ENCODE results near the gene SUV39H1. TPM values are rescaled to one million over a fixed set of nuclear protein-coding genes. Genes with fewer than 3 reads are reported as not detected.

The SUV39H1 gene
- total and polyA plus RNA-seq, 4 donors = 3.2 to 5.8 (median 3.7) TPM

DNA sequence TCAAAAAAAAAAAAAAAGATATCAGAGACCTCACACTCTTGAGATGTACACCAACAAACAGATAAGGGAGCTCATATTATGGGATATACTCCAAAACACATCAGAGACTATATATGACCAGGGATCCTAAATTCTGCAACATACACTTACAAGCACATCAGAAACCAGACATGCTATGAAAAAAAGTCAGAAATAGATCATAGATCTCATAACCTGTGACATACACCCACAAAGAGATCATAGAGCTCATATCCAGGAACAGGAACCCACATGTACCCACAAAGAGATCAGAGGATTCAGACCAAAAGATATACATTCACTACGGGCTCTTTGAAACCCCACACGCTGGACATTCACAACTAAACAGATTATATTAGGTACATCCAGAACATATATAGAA is 30.1 kb downstream of the SUV39H1 start:
- Histone ChIP-seq H3K27ac (ENCODE audit: low read depth in 1 of 2, low read length in 2 of 2) (no peak overlapping the region), H3K9ac (ENCODE audit: low read depth in 1 of 2, low read length in 2 of 2) (no peak overlapping the region), H3K9me3 (ENCODE audit: control insufficient read depth in 4 of 4, low read length in 3 of 4) (peaks cover 0 to 2% (median 0%) of the 10 kb centered on the region in 4 donors), H3K36me3 (ENCODE audit: control insufficient read depth in 4 of 4, insufficient read depth in 3 of 4, low read depth in 1 of 4, low read length in 3 of 4) (no peaks in the 10 kb centered on the region), H3K4me3 (ENCODE audit: low read depth in 1 of 3, low read length in 3 of 3) (no peak overlapping the region), H3K27me3 (ENCODE audit: control insufficient read depth in 4 of 4, insufficient read depth in 4 of 4, low read length in 3 of 4) (no peaks in the 10 kb centered on the region), H3K4me1 (ENCODE audit: control insufficient read depth in 4 of 4, insufficient read depth in 4 of 4, low read length in 3 of 4) (no peaks in the 10 kb centered on the region)
- 96% methylated on average over 2 of the region's 2 CpGs for WGBS
- DNase-seq (ENCODE audit: low spot score) = no peak
- TF ChIP-seq NR2F2 (IDR thresholded peaks at IDR 0.05) (no peak), TAF1 (conservative IDR thresholded peaks at IDR 0.05) (no peak), HNF4A (conservative IDR thresholded peaks at IDR 0.05) (no peak), JUND (IDR thresholded peaks at IDR 0.05) (no peak)
- TF ChIP-seq, protein P1, sequence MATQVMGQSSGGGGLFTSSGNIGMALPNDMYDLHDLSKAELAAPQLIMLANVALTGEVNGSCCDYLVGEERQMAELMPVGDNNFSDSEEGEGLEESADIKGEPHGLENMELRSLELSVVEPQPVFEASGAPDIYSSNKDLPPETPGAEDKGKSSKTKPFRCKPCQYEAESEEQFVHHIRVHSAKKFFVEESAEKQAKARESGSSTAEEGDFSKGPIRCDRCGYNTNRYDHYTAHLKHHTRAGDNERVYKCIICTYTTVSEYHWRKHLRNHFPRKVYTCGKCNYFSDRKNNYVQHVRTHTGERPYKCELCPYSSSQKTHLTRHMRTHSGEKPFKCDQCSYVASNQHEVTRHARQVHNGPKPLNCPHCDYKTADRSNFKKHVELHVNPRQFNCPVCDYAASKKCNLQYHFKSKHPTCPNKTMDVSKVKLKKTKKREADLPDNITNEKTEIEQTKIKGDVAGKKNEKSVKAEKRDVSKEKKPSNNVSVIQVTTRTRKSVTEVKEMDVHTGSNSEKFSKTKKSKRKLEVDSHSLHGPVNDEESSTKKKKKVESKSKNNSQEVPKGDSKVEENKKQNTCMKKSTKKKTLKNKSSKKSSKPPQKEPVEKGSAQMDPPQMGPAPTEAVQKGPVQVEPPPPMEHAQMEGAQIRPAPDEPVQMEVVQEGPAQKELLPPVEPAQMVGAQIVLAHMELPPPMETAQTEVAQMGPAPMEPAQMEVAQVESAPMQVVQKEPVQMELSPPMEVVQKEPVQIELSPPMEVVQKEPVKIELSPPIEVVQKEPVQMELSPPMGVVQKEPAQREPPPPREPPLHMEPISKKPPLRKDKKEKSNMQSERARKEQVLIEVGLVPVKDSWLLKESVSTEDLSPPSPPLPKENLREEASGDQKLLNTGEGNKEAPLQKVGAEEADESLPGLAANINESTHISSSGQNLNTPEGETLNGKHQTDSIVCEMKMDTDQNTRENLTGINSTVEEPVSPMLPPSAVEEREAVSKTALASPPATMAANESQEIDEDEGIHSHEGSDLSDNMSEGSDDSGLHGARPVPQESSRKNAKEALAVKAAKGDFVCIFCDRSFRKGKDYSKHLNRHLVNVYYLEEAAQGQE (IDR thresholded peaks at IDR 0.05) = no peak

DNA sequence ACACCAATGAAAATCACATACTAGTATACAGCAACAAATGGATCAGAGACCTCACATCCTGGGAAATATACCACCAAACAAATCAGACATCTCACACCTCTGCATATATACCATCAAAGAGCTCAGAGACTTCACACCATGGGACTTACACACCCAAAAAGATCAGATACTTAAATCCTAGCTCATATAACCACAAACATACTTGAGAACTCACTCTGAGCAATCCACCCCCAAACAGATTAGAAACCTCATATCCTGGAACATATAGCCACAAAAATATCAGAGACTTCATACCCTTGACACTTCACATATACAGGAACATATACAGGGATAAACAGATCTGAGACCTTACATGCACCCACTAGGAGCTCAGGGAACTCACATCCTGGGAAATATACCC is 32.1 kb downstream of the SUV39H1 start:
- H3K9ac ChIP-seq (ENCODE audit: low read depth in 1 of 2, low read length in 2 of 2) = no peak overlapping the region
- peaks cover 0 to 2% (median 0%) of the 10 kb centered on the region in 4 donors for H3K9me3 ChIP-seq (ENCODE audit: control insufficient read depth in 4 of 4, low read length in 3 of 4)
- TF ChIP-seq FOXA1 (IDR thresholded peaks at IDR 0.05) = no peak
- TF ChIP-seq JUND (IDR thresholded peaks at IDR 0.05) = no peak
- TF ChIP-seq NR2F2 (IDR thresholded peaks at IDR 0.05) = no peak
- TF ChIP-seq, protein P2, sequence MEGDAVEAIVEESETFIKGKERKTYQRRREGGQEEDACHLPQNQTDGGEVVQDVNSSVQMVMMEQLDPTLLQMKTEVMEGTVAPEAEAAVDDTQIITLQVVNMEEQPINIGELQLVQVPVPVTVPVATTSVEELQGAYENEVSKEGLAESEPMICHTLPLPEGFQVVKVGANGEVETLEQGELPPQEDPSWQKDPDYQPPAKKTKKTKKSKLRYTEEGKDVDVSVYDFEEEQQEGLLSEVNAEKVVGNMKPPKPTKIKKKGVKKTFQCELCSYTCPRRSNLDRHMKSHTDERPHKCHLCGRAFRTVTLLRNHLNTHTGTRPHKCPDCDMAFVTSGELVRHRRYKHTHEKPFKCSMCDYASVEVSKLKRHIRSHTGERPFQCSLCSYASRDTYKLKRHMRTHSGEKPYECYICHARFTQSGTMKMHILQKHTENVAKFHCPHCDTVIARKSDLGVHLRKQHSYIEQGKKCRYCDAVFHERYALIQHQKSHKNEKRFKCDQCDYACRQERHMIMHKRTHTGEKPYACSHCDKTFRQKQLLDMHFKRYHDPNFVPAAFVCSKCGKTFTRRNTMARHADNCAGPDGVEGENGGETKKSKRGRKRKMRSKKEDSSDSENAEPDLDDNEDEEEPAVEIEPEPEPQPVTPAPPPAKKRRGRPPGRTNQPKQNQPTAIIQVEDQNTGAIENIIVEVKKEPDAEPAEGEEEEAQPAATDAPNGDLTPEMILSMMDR (IDR thresholded peaks at IDR 0.05; ENCODE audit: low read depth, low read length, missing input control) = no peak
- TF ChIP-seq GABPA (IDR thresholded peaks at IDR 0.05 in 1 of 2, conservative IDR thresholded peaks at IDR 0.05 in 1 of 2) = no peak
- TF ChIP-seq HNF4G (IDR thresholded peaks at IDR 0.05) = no peak
- no peak for TF ChIP-seq RAD21 (IDR thresholded peaks at IDR 0.05)
- TF ChIP-seq, protein P3, sequence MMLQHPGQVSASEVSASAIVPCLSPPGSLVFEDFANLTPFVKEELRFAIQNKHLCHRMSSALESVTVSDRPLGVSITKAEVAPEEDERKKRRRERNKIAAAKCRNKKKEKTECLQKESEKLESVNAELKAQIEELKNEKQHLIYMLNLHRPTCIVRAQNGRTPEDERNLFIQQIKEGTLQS (IDR thresholded peaks at IDR 0.05) = no peak
- TF ChIP-seq FOXA2 (IDR thresholded peaks at IDR 0.05) = no peak
- no peak for TF ChIP-seq YY1 (IDR thresholded peaks at IDR 0.05)
- TF ChIP-seq HNF4A (conservative IDR thresholded peaks at IDR 0.05) = no peak
- TF ChIP-seq, protein P4, sequence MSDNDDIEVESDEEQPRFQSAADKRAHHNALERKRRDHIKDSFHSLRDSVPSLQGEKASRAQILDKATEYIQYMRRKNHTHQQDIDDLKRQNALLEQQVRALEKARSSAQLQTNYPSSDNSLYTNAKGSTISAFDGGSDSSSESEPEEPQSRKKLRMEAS (IDR thresholded peaks at IDR 0.05) = no peak
- TF ChIP-seq, protein P5, sequence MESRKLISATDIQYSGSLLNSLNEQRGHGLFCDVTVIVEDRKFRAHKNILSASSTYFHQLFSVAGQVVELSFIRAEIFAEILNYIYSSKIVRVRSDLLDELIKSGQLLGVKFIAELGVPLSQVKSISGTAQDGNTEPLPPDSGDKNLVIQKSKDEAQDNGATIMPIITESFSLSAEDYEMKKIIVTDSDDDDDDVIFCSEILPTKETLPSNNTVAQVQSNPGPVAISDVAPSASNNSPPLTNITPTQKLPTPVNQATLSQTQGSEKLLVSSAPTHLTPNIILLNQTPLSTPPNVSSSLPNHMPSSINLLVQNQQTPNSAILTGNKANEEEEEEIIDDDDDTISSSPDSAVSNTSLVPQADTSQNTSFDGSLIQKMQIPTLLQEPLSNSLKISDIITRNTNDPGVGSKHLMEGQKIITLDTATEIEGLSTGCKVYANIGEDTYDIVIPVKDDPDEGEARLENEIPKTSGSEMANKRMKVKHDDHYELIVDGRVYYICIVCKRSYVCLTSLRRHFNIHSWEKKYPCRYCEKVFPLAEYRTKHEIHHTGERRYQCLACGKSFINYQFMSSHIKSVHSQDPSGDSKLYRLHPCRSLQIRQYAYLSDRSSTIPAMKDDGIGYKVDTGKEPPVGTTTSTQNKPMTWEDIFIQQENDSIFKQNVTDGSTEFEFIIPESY (IDR thresholded peaks at IDR 0.05) = no peak
- TF ChIP-seq, protein P1 (IDR thresholded peaks at IDR 0.05) = no peak
- no peak for DNase-seq (ENCODE audit: low spot score)
- no peaks in the 10 kb centered on the region for H3K36me3 ChIP-seq (ENCODE audit: control insufficient read depth in 4 of 4, insufficient read depth in 3 of 4, low read depth in 1 of 4, low read length in 3 of 4)
- no peak overlapping the region for H3K4me3 ChIP-seq (ENCODE audit: low read depth in 1 of 3, low read length in 3 of 3)
- H3K27ac ChIP-seq (ENCODE audit: low read depth in 1 of 2, low read length in 2 of 2) = no peak overlapping the region
- no peaks in the 10 kb centered on the region for H3K4me1 ChIP-seq (ENCODE audit: control insufficient read depth in 4 of 4, insufficient read depth in 4 of 4, low read length in 3 of 4)
- peaks cover 0 to 2% (median 0%) of the 10 kb centered on the region in 4 donors for H3K27me3 ChIP-seq (ENCODE audit: control insufficient read depth in 4 of 4, insufficient read depth in 4 of 4, low read length in 3 of 4)
